Measurements from ENCODE around the gene CCHCR1.

The CCHCR1 gene

DNA sequence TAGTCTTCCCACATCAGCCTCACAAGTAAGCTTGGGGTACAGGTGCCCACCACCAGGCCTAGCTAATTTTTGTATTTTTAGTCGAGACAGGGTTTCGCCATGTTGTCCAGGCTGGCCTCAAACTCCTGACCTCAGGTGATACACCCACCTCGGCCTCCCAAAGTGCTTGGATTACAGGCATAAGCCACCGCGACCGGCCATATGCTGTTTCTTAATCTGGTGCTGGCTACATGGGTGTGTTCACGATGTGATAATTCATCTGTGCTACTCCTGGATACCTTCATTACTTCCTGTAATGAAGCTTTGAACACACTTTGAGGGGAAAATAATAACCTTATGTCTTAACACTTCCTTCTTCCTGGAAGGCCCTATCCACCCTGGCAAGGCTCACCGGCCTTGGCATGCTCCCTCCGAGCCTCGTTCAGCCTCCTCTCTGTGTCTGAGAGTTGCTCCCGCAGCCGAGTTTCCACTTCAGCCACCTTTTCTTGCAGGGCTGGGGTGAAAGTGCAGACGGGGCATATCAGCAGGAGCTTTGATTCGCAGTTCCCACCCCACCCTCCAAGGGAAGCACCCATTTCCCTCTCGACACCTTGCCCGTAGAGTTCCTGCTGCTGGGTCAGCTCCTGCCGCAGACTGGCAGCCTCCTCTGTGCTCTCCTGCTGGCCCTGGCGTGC lies 13.2 kb downstream of the CCHCR1 start:
- TF ChIP-seq GATA2 (IDR thresholded peaks at IDR 0.05; ENCODE audit: low read depth, low read length) (no peak), GATA3 (IDR thresholded peaks at IDR 0.05; ENCODE audit: low read depth, low read length) (no peak)

DNA sequence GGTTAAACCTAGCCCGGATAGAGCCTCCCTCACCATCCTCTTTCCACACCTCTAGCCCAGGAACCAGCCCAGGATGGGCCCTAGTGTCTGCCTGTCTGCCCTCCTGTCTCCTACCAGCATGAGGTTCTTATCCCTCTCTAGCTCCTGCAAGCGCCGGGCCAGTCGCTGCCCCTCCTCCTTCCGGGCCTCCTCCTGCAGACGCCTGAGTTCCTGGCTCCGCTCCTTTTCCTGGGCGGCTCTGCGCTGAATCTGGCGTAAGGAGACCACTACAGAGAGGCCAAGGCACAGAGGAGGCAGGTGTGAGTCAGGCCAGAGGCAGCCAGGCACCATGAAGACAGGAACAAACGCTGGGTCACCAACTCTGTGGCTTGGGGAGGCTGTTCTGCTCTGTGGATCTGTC lies 14.5 kb downstream of the CCHCR1 start:
- TF ChIP-seq GATA2 (IDR thresholded peaks at IDR 0.05; ENCODE audit: low read depth, low read length) (no peak), GATA3 (IDR thresholded peaks at IDR 0.05; ENCODE audit: low read depth, low read length) (no peak)

DNA sequence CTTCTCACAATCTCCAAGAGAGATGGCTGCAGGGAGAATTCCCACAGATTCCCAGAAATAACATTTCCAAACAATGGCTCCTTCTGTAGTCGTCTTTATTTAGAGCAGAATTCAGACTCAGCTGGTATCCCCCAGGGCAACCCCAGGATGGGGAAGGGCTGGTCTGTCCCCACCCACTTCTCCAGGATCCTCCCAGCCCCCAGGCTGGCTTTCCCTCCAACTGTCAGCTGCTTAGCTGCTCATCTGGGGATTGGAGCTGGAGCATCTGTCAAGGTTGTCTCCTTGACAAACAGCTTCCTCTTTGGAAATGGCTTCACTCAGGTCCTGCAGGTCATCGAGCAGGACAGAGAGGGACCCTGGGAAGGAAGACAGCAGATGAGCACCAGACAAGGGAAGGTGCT lies 15.2 kb downstream of the CCHCR1 start:
- no peak for TF ChIP-seq GATA2 (IDR thresholded peaks at IDR 0.05; ENCODE audit: low read depth, low read length)
- no peak for TF ChIP-seq GATA3 (IDR thresholded peaks at IDR 0.05; ENCODE audit: low read depth, low read length)

DNA sequence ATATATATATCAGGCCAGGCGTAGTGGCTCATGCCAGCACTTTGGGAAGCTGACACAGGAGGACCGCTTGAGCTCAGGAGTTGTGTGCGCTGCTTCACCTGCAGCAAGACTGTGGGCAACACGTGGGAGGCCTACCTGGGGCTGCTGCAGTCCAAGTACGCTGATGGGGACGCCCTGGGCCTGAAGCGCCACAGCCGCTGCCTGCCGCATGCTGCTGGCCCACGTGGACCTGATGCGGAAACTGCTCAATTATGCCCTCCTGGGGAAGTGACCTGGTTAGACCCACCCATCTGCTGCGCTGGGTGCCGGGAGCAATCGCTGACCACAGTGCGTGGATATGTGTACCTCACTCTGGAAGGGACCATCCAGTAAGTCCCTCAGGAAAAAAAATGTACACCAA lies 17.0 kb downstream of the CCHCR1 start:
- TF ChIP-seq GATA3 (IDR thresholded peaks at IDR 0.05; ENCODE audit: low read depth, low read length) (no peak), GATA2 (IDR thresholded peaks at IDR 0.05; ENCODE audit: low read depth, low read length) (no peak)

DNA sequence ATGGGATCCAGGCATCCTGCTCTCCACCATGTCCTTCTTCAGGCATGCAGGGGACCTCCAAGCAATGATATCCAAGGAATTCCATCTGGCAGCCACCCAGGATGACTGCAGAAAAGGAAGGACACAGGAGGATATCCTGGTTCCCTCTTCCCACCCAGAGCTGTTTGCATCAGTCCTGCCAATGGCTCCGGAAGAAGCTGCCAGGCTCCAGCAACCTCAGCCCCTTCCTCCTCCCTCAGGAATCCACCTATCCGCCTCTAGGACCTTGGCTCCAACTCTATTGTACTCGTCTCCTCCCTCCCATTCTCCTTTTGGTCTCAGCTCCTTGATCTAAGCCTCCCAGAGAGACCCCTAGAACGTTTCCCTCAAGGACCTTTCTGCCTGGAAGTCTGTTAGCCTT lies 18.0 kb downstream of the CCHCR1 start:
- TF ChIP-seq GATA2 (IDR thresholded peaks at IDR 0.05; ENCODE audit: low read depth, low read length) (no peak), GATA3 (IDR thresholded peaks at IDR 0.05; ENCODE audit: low read depth, low read length) (no peak)

DNA sequence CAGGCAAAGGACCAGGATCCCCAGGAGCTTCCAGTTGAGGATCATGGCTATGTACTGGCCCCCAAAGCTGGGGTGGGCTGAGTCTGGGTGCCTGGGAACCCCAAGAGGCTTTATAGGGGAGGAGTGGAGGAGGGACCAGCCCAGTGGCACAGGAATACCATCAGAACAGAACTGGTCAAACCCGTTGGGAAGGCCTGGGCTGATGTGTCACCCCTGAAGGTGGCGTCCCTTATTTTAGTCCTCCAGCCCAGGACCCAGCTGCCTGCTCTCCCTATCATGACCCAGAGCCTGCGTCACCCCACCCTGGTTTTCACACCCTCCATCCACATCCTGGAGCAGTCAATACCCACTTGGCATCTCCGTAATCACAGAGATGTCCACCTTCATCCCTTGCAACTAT lies 18.6 kb downstream of the CCHCR1 start, which contains the start of gene PSORS1C2:
Gene PSORS1C2 (minus strand): TSS at position 85 of the 400 bp plus-strand sequence. CDS start 40 bp downstream, at position 45.
- TF ChIP-seq GATA3 (IDR thresholded peaks at IDR 0.05; ENCODE audit: low read depth, low read length) (no peak), GATA2 (IDR thresholded peaks at IDR 0.05; ENCODE audit: low read depth, low read length) (no peak)

DNA sequence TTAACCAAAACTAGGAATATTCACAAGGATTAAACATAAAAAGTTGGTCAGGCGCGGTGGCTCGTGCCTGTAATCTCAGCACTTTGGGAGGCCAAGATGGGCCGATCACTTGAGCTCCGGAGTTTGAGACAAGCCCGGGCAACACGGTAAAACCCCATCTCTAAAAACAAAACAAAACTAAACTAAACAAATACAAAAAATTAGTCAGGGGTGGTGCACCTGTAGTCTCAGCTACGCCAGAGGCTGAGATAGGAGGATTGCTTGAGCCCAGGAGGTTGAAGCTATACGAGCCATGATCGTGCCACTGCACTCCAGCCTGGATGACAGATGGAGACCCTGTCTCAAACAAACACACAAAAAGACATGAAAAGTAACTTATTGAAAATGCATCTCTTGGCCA lies 21.9 kb downstream of the CCHCR1 start:
- TF ChIP-seq GATA3 (IDR thresholded peaks at IDR 0.05; ENCODE audit: low read depth, low read length): no peak
- TF ChIP-seq GATA2 (IDR thresholded peaks at IDR 0.05; ENCODE audit: low read depth, low read length): no peak

DNA sequence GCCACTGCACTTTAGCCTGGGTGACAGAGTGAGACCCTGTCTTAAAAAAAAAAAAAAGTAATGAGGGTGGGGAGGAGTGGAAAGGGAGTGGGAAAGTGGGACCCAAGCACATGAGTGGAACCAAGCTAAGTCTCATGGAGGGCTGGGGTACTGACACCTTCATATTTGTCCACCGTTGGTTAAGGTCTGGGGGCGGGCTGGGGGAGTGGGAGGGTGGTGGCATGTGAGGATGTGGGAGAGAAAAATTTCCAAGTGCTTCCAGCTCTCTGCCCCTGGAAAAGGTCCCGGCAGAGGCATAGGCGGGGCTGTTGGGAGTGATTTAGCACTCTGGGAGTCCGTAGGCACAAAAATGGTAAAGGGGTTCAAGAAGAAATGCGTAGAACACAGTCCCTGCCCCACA lies 24.8 kb downstream of the CCHCR1 start:
- TF ChIP-seq GATA2 (IDR thresholded peaks at IDR 0.05; ENCODE audit: low read depth, low read length) (no peak), GATA3 (IDR thresholded peaks at IDR 0.05; ENCODE audit: low read depth, low read length) (no peak)

DNA sequence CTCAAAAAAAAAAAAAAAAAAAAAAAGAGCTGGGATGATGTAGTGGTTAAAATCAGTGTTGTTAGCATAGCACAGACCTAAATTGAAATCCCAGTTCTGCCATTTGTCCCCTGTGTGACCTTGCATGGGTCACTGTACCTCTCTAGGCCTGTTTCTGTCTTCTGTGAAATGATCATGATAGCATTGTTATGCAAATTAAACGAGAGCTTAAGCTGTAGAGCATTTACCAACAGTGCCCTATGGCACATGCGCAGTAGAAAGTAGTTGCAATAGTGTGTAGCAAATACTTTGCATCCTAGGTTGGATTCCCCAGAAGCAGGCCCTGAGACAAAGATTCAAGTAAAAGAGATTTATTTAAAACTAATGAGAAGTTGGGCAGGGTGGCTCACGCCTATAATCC lies 26.0 kb downstream of the CCHCR1 start:
- no peak for TF ChIP-seq GATA3 (IDR thresholded peaks at IDR 0.05; ENCODE audit: low read depth, low read length)
- no peak for TF ChIP-seq GATA2 (IDR thresholded peaks at IDR 0.05; ENCODE audit: low read depth, low read length)

DNA sequence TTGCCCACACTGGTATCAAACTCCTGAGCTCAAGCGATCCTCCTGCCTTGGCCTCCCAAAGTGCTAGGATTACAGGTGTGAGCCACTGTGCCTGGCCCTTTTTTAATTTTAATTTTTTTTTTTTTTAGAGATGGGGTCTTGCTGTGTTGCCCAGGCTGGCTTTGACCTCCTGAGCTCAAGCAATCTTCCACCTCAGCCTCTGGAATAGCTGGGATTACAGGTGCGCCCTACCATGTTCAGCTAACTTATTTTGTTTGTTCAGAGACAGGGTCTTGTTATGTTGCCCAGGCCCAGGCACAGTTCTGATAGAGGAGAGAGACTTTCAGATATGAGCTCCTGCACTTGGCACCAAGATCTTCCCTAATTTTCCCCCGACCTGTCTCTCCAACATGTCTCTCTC lies 26.9 kb downstream of the CCHCR1 start:
- TF ChIP-seq GATA2 (IDR thresholded peaks at IDR 0.05; ENCODE audit: low read depth, low read length): no peak
- no peak for TF ChIP-seq GATA3 (IDR thresholded peaks at IDR 0.05; ENCODE audit: low read depth, low read length)

DNA sequence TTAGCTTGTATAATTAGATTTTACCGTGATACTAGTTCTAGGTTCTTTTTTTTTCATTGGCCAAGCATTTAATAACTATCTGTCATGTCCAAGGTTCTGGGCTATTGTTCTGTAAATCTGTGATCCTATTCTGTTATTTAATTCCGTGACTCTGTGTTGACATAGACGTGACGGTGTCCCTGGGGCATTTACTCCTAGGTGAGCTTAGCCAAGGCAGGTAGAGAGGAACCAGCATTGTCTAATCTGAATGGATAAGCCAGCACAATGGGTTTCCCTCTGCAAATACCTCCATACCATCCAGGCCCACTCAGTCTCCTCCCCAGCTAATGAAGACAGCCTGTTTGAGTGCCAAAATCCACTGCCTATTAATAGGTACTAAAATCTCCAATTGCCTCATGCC lies 28.5 kb downstream of the CCHCR1 start:
- no peak for TF ChIP-seq GATA2 (IDR thresholded peaks at IDR 0.05; ENCODE audit: low read depth, low read length)
- TF ChIP-seq GATA3 (IDR thresholded peaks at IDR 0.05; ENCODE audit: low read depth, low read length): no peak

DNA sequence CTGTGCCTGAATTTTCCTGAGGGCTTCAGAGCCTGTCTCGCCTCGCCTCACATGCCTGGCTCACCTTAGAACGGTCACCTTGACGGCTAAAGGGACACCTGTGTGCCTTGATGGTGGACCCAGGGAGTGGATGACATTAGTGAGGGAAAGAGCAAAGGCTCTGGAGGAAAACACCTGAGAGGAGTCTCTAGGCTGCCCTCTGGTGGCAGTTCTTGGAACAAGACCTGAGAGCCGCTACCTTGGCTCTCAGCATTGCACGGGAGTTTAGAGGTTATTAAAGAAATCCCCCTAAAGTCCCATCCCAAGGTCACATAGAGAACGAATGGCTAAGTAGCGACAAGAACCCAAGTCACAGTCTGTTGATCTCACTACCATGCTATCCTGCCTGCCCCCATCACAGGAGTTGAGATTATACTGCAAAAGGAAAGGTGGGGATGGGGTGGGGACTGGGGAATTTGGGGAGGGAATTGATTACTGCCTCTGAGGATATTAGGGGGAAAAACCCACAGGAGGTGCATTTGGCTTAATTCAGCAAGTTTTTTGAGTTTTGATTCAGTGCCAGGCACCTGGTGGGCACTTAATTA lies 29.4 kb downstream of the CCHCR1 start:
- TF ChIP-seq GATA2 (IDR thresholded peaks at IDR 0.05; ENCODE audit: low read depth, low read length) (no peak), GATA3 (IDR thresholded peaks at IDR 0.05; ENCODE audit: low read depth, low read length) (no peak)

DNA sequence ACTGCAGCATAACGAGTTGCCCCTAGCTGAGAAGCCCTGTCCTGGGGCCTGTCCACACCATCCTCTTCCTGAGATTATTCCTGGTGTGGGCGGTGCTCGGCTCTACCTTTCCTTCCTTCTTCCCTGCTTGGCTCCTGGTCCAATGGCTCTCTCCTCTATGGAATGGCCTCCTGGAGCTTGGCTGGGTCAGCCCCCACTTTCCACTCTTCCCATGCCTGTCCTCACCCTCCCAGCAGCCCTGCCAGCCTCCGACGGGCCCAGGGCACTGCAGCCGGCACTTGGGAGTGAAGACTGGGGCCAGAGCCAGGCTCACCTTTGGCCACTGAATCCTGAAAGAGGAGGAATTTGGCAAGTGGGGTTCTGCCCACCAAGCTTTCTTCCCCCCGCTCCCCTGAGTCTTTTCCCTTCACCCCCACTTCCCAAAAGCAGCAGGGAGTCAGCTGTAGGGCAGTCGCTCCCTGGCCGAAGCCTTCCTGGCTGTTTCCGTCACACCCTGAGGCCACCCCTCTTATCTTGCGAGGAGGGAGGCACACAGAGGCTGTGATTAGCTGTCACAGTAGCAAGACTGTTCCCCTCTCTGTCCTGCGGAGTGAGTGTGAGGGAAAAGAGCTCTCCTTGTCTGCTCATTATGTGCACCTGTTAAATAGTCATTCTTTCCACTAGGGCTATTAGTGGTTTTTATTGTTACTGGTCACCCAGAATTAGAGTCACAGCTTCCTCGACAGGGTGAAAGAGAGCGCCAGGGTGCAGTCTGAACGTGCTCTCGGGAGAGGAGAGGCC lies 31.0 kb downstream of the CCHCR1 start:
- no peak for TF ChIP-seq GATA3 (IDR thresholded peaks at IDR 0.05; ENCODE audit: low read depth, low read length)
- TF ChIP-seq GATA2 (IDR thresholded peaks at IDR 0.05; ENCODE audit: low read depth, low read length): no peak

DNA sequence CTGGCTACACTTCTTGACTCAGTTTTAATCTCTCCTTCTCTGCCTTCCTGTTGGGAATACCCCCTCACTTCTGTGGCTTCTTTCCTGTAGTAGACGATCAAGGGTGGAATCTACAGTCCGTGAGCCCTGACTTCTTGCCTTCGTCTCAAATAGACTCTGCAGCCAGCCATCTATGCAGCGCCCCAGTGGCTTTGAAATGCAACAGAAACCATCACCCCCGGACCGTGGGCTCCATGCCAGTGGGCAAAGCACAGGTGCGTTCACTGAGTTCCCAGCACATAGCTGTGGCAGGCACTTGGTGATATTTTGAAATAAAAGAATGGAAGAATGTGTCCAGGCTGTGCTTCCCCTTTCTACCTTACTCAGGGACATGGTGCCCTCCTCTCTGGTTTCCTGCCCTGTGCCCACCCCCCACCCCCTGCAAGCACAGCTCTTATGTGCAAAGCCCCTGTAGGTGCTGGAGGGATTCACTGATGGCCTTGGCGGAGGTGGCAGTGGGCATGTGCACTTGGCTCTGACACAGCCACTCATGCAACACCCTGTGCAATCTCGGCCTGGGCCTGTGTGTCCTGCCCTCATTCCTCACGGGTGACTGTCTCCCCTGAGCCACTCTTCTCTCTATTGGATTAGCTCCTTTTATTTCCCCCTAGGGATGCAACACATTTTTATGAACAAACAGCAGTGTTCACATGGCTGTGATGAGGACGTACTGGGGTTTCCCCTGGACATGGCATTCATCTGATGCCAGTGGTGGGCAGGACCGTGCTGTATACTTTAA lies 31.8 kb downstream of the CCHCR1 start:
- no peak for TF ChIP-seq GATA2 (IDR thresholded peaks at IDR 0.05; ENCODE audit: low read depth, low read length)
- TF ChIP-seq GATA3 (IDR thresholded peaks at IDR 0.05; ENCODE audit: low read depth, low read length): no peak
